GM23248 (cell line): ENCODE data around the gene TMEM183A. TPM values are rescaled to one million over a fixed set of nuclear protein-coding genes. Genes with fewer than 3 reads are reported as not detected.
A peak's percentile ranks its signal among the peaks of the same experiment; 100 is the strongest.

Experiments used
- DNase-seq: peaks from one replicate; pipeline ENCODE4 v3.0.0-alpha.2; 2015
- H2AFZ ChIP-seq: fragments of 200-600 bp; sonication (generic); 2 replicates; pipeline ENCODE4 v1.6.1; 2016; ENCODE audit warnings: antibody characterized with exemption
- H3F3A ChIP-seq: fragments of 200-600 bp; sonication (generic); 2 replicates; pipeline ENCODE4 v1.6.1; 2016; ENCODE audit warnings: mild to moderate bottlenecking, antibody characterized with exemption, mixed run types; ENCODE audit not compliant: insufficient read depth
- H3K27ac ChIP-seq: fragments of 200-600 bp; sonication (generic); 2 replicates; pipeline ENCODE4 v1.5.1; 2016; ENCODE audit warnings: mild to moderate bottlenecking
- H3K27me3 ChIP-seq: fragments of 200-600 bp; sonication (generic); replicated peaks from 2 replicates; pipeline ENCODE4 v1.6.1; 2016; ENCODE audit warnings: mild to moderate bottlenecking; ENCODE audit not compliant: insufficient read depth
- H3K36me3 ChIP-seq: fragments of 200-600 bp; sonication (generic); 2 replicates; pipeline ENCODE4 v1.6.1; 2016; ENCODE audit warnings: low read depth, mild to moderate bottlenecking
- H3K4me1 ChIP-seq: fragments of 200-600 bp; sonication (generic); 2 replicates; pipeline ENCODE4 v1.6.1; 2016; ENCODE audit warnings: mild to moderate bottlenecking; ENCODE audit not compliant: insufficient read depth
- H3K4me2 ChIP-seq: fragments of 200-600 bp; sonication (generic); one replicate; pipeline ENCODE4 v1.6.1; 2016; ENCODE audit warnings: mild to moderate bottlenecking; ENCODE audit not compliant: unreplicated experiment
- H3K4me3 ChIP-seq: fragments of 200-600 bp; sonication (generic); 2 replicates; pipeline ENCODE4 v1.5.1; 2016; ENCODE audit warnings: mild to moderate bottlenecking
- H3K79me2 ChIP-seq: fragments of 200-600 bp; sonication (generic); 2 replicates; pipeline ENCODE4 v1.6.1; 2016; ENCODE audit warnings: mild to moderate bottlenecking; ENCODE audit not compliant: insufficient read depth
- H3K9ac ChIP-seq: fragments of 200-600 bp; sonication (generic); 2 replicates; pipeline ENCODE4 v1.6.1; 2016; ENCODE audit warnings: mild to moderate bottlenecking
- H3K9me2 ChIP-seq: fragments of 200-600 bp; sonication (generic); 2 replicates; pipeline ENCODE4 v1.6.1; 2016; ENCODE audit warnings: mixed run types, mild to moderate bottlenecking, moderate library complexity; ENCODE audit not compliant: insufficient read depth
- H3K9me3 ChIP-seq: fragments of 200-600 bp; sonication (generic); one replicate; pipeline ENCODE4 v1.6.1; 2017; ENCODE audit warnings: low read depth
- H4K20me1 ChIP-seq: fragments of 200-600 bp; sonication (generic); 2 replicates; pipeline ENCODE4 v1.6.0; 2016; ENCODE audit not compliant: insufficient read depth
- EZH2 ChIP-seq: fragments of 200-600 bp; sonication (generic); IDR thresholded peaks from 2 replicates; pipeline ENCODE4 v1.6.1; 2018; ENCODE audit warnings: antibody characterized with exemption, mild to moderate bottlenecking; ENCODE audit not compliant: insufficient read depth, poor library complexity, severe bottlenecking
- EZH2phosphoT487 ChIP-seq: fragments of 200-600 bp; sonication (generic); IDR thresholded peaks from 2 replicates; pipeline ENCODE4 v1.6.1; 2018; ENCODE audit warnings: antibody characterized with exemption, moderate library complexity, mild to moderate bottlenecking, low read depth; ENCODE audit not compliant: insufficient read depth
- WGBS, 2 experiments: methylation state at CpG; one replicate each; pipeline ENCODE4 v1.1.6; 2015 to 2017; ENCODE audit warnings: low lambda C conversion rate in 2 of 2, low coverage in 1 of 2; ENCODE audit errors: missing lambda C conversion rate in 2 of 2; 5-methylcytosine and 5-hydroxymethylcytosine counted together
- in situ Hi-C: fragments of 300-500 bp; cut with MboI; formaldehyde crosslinking; loops from 2 replicates; pipeline ENCODE4 v1.15.0; 2020
- polyA plus RNA-seq: library from polyadenylated mRNA; unstranded; fragments of >200 nt; fragmentation: Nextera tagmentation; extraction: Ambion mirVana; gene quantifications from 2 replicates; pipeline ENCODE4 v1.2.1, GENCODE V29; 2016
- total RNA-seq: library from RNA; depleted of rRNA; stranded (reverse); fragments of >200 nt; shearing (Covaris generic); gene quantifications from 2 replicates; pipeline ENCODE4 v1.2.3, GENCODE V29; 2014

Gene TMEM183A
- total and polyA plus RNA-seq, 2 experiments from 2014 or later = 57.3 to 92.7 TPM

DNA sequence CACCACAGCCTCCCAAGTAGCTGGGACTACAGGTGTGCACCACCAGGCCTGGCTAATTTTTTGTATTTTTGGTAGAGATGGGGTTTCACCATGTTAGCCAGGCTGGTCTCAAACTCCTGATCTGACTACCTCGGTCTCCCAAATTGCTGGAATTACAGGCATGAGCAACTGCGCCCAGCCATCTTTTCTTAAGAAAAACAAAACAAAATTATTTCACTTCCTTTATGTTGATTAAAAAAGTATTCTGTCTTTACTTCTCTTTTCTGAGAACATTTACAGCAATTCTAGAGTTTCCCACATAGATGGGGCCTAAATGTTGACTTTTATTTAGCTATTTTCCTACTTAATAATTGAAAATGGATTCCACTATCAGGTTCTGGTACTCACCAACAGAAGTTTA, 17.3 kb upstream of the TMEM183A start:
- H3K36me3 ChIP-seq = no peaks in the 10 kb centered on the region
- no peaks in the 10 kb centered on the region for H4K20me1 ChIP-seq
- peaks cover 50% of the 10 kb centered on the region for H3K27me3 ChIP-seq
- no peak overlapping the region for H3K9ac ChIP-seq
- no peak overlapping the region for H3K4me2 ChIP-seq
- no peaks in the 10 kb centered on the region for H3K4me1 ChIP-seq
- no peak overlapping the region for H3K4me3 ChIP-seq
- H3K9me2 ChIP-seq = no peaks in the 10 kb centered on the region
- in situ Hi-C loops = no loop called here
- no peak for DNase-seq
- no peak overlapping the region for H2AFZ ChIP-seq
- TF ChIP-seq EZH2phosphoT487 (no peak), EZH2 (no peak)
- no peak overlapping the region for H3K27ac ChIP-seq
- no peaks in the 10 kb centered on the region for H3F3A ChIP-seq
- 48 to 61% methylated on average over 2 of the region's 2 CpGs for WGBS, 2 experiments
- no peaks in the 10 kb centered on the region for H3K79me2 ChIP-seq
- no peaks in the 10 kb centered on the region for H3K9me3 ChIP-seq

DNA sequence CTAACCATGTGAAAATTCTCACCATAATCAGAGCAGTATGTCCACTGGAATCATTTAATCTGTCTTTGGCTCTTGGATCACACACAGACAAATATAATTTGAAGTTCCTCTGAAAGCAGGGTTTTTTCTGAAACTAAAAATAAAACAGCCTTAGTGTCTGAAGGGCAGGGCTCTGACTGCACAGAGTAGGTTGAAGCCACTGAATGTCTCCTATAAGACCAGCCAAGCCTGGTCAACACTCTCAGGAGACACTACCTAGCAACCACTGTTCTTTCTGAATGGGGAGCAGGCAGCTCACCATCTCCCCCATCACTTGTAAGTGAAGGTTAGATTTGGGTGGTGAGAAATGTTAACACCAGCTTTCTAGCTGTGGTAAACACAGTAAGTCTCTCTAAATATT, 16.1 kb upstream of the TMEM183A start:
- Histone ChIP-seq H3K36me3 (no peaks in the 10 kb centered on the region), H3K79me2 (no peaks in the 10 kb centered on the region), H3K9ac (no peak overlapping the region), H3K27me3 (peaks cover 63% of the 10 kb centered on the region), H4K20me1 (no peaks in the 10 kb centered on the region), H2AFZ (no peak overlapping the region), H3K4me3 (no peak overlapping the region), H3K9me3 (no peaks in the 10 kb centered on the region), H3K4me2 (no peak overlapping the region), H3K4me1 (no peaks in the 10 kb centered on the region), H3K9me2 (no peaks in the 10 kb centered on the region), H3F3A (no peaks in the 10 kb centered on the region), H3K27ac (no peak overlapping the region)
- no peak for DNase-seq
- TF ChIP-seq EZH2phosphoT487 = no peak
- no peak for TF ChIP-seq EZH2
- in situ Hi-C loops = no loop called here

DNA sequence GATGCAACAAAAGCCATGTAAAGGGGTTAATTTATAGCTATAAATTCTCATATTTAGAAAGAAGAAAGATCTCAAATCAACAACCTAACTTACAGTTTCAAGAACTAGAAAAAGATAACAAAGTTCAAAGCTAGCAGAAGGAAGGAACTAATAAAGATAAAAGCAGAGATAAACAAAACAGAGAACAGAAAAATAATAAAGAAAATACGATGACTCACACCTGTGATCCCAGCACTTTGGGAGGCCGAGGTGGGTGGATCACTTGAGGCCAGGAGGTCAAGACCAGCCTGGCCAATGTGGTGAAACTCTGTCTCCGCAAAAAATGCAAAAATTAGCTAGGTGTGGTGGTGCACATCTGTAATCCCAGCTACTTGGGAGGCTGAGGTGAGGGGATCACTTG, 12.4 kb upstream of the TMEM183A start:
- H3K36me3 ChIP-seq = no peaks in the 10 kb centered on the region
- H3K9me2 ChIP-seq = no peaks in the 10 kb centered on the region
- no peak for TF ChIP-seq EZH2phosphoT487
- no peak for TF ChIP-seq EZH2
- H3K4me2 ChIP-seq = no peak overlapping the region
- H3F3A ChIP-seq = no peaks in the 10 kb centered on the region
- 66 to 72% methylated on average over 3 of the region's 3 CpGs for WGBS, 2 experiments
- no peaks in the 10 kb centered on the region for H3K79me2 ChIP-seq
- no peaks in the 10 kb centered on the region for H4K20me1 ChIP-seq
- no peak overlapping the region for H2AFZ ChIP-seq
- H3K27me3 ChIP-seq = peaks cover 57% of the 10 kb centered on the region
- no peaks in the 10 kb centered on the region for H3K4me1 ChIP-seq
- no peak overlapping the region for H3K4me3 ChIP-seq
- in situ Hi-C loops = no loop called here
- H3K9me3 ChIP-seq = no peaks in the 10 kb centered on the region
- no peak for DNase-seq
- H3K9ac ChIP-seq = no peak overlapping the region
- no peak overlapping the region for H3K27ac ChIP-seq

DNA sequence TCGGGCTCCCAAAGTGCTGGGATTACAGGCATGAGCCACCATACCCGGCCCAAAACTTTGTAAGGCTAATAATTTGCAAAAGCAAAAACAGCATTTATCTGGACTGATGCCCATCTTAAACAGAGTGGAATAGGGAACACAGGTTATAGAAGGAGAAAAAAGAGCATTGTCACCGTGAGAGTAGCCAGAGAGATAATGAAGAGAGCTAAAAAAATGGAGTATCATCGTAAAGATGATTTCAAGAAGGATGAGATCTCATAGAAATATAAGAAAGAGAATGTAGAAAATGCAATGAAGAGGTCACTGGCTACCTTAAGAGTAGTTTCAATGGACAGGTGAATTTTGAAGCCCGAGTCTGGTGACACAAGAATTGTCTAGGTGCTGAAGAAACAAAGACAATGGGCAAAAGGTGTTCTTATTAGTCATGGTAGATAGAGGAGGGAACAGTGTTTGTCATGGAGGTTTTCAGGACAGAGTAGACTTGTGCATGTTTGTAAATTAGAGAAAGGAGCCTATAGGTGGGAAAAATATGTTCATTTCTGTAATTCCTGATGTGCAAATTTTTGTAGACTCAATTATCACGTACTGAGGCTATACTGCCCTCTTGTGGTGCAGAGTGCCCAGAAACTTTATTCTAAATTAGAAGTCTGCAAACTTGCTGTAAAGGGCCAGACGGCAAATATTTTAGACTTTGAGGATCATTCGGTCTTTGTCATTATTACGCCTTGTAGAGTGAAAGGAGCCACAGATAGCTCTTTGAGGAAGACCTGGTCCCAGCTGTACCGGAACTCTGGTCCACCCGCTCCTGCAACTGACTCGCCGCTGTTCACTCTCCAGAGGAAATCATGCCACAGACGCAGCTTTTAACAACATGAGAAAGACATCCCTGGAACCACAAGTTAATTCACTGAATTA, 8.1 kb upstream of the TMEM183A start:
- peak overlapping the region; percentile 31; the same call in 1 of the 2 replicates for H3K9ac ChIP-seq
- H3K27me3 ChIP-seq = peaks cover 34% of the 10 kb centered on the region
- no peak for TF ChIP-seq EZH2
- H3K4me1 ChIP-seq = no peaks in the 10 kb centered on the region
- H4K20me1 ChIP-seq = no peaks in the 10 kb centered on the region
- no peaks in the 10 kb centered on the region for H3F3A ChIP-seq
- no peak overlapping the region for H3K27ac ChIP-seq
- 0 out of 2 replicates have a peak overlapping the region, but pooled peaks have one; percentile 50 for H3K4me3 ChIP-seq
- no peaks in the 10 kb centered on the region for H3K9me3 ChIP-seq
- no peaks in the 10 kb centered on the region for H3K79me2 ChIP-seq
- no peaks in the 10 kb centered on the region for H3K36me3 ChIP-seq
- in situ Hi-C loops = no loop called here
- peak; percentile 68 for DNase-seq
- peak overlapping the region; percentile 78 for H2AFZ ChIP-seq
- peak overlapping the region; percentile 79 for H3K4me2 ChIP-seq
- no peaks in the 10 kb centered on the region for H3K9me2 ChIP-seq
- WGBS, 2 experiments = 31 to 35% methylated on average over 14 of the region's 14 CpGs
